HCT116 (cell line): ENCODE results near the gene C2orf76.

Experiments
- CBX3 ChIP-seq: IDR thresholded peaks from 2 replicates; pipeline ENCODE4 v1.6.1; 2012; ENCODE audit warnings: low read depth
- CEBPB ChIP-seq: IDR thresholded peaks from 2 replicates; pipeline ENCODE4 v1.6.1; 2012; ENCODE audit warnings: low read depth
- CTCF ChIP-seq, 3 experiments: fragments of 200-600 bp in 1 of 3; sonication (generic) in 1 of 3; IDR thresholded peaks in 2 of 3; conservative IDR thresholded peaks in 1 of 3; 2 replicates each; pipeline ENCODE4 v1.5.1; 2012 to 2017; ENCODE audit warnings: low read depth in 2 of 3, low read length in 2 of 3, antibody characterized with exemption in 1 of 3, borderline replicate concordance in 1 of 3, control low read depth in 1 of 3, mild to moderate bottlenecking in 1 of 3, mixed read lengths in 1 of 3, mixed run types in 1 of 3, moderate library complexity in 1 of 3; ENCODE audit not compliant: insufficient read depth in 1 of 3
- EGR1 ChIP-seq: IDR thresholded peaks from 2 replicates; pipeline ENCODE4 v1.6.1; 2012; ENCODE audit warnings: low read depth
- EZH2phosphoT487 ChIP-seq: fragments of 200-600 bp; IDR thresholded peaks from 2 replicates; pipeline ENCODE4 v1.6.1; 2018; ENCODE audit warnings: antibody characterized with exemption, borderline replicate concordance
- JUND ChIP-seq: IDR thresholded peaks from 2 replicates; pipeline ENCODE4 v1.6.1; 2012
- MAX ChIP-seq: IDR thresholded peaks from 2 replicates; pipeline ENCODE4 v1.6.1; 2012
- POLR2A ChIP-seq: IDR thresholded peaks from 2 replicates; pipeline ENCODE4 v1.7.0; 2011; ENCODE audit warnings: borderline replicate concordance; ENCODE audit not compliant: insufficient read depth, insufficient read length; ENCODE audit errors: extremely low read depth
- POLR2AphosphoS5 ChIP-seq: IDR thresholded peaks from 2 replicates; pipeline ENCODE4 v1.6.1; 2011; ENCODE audit warnings: mild to moderate bottlenecking, low read depth, low read length, moderate library complexity
- RAD21 ChIP-seq: IDR thresholded peaks from 2 replicates; pipeline ENCODE4 v1.6.1; 2012; ENCODE audit warnings: low read depth, mild to moderate bottlenecking
- YY1 ChIP-seq: IDR thresholded peaks from 2 replicates; pipeline ENCODE4 v1.6.1; 2011; ENCODE audit warnings: low read length, low read depth, moderate library complexity, mild to moderate bottlenecking; ENCODE audit not compliant: insufficient replicate concordance; ENCODE audit errors: extremely low read depth
- ZBTB33 ChIP-seq: IDR thresholded peaks from 2 replicates; pipeline ENCODE4 v1.6.1; 2011; ENCODE audit warnings: mild to moderate bottlenecking, low read length, moderate library complexity; ENCODE audit not compliant: insufficient replicate concordance; ENCODE audit errors: extremely low read depth
- ZFX ChIP-seq: fragments of 450-650 bp; IDR thresholded peaks from 2 replicates; pipeline ENCODE4 v1.6.1; 2017
- ZNF274 ChIP-seq: fragments of 200-500 bp; sonication (Bioruptor generic); IDR thresholded peaks from 2 replicates; pipeline ENCODE4 v1.6.1; 2014; ENCODE audit warnings: mild to moderate bottlenecking, low read depth, low read length, inconsistent platforms

GRCh38 chr2:119295688-119296375, 70.8 kb downstream of the C2orf76 start:
- TF ChIP-seq CTCF (IDR thresholded peaks at IDR 0.05 in 2 of 3, conservative IDR thresholded peaks at IDR 0.05 in 1 of 3; ENCODE audit: borderline replicate concordance in 1 of 3, insufficient read depth in 1 of 3, low read depth in 2 of 3, low read length in 2 of 3) = no peak
- no peak for TF ChIP-seq EGR1
- no peak for TF ChIP-seq ZBTB33
- no peak for TF ChIP-seq CBX3
- no peak for TF ChIP-seq RAD21
- TF ChIP-seq ZFX = no peak
- no peak for TF ChIP-seq POLR2AphosphoS5
- no peak for TF ChIP-seq POLR2A
- no peak for TF ChIP-seq YY1
- no peak for TF ChIP-seq EZH2phosphoT487
- TF ChIP-seq MAX = no peak
- TF ChIP-seq CEBPB = no peak
- no peak for TF ChIP-seq ZNF274
- no peak for TF ChIP-seq JUND
